IPS DF 6.9 (cell line): ENCODE data around the gene TRIM41.

Experiments used
- DNase-seq: peaks from one replicate; pipeline ENCODE4 v3.0.0-alpha.2; 2013; ENCODE audit warnings: low read depth, low spot score
- H3K27ac ChIP-seq: one replicate; pipeline ENCODE4 v1.5.1; 2013; ENCODE audit warnings: low read length, control low read depth
- H3K27me3 ChIP-seq: 2 replicates; pipeline ENCODE4 v1.6.1; 2013; ENCODE audit warnings: mild to moderate bottlenecking, low read length; ENCODE audit not compliant: control insufficient read depth, insufficient read depth
- H3K36me3 ChIP-seq: 2 replicates; pipeline ENCODE4 v1.6.1; 2013; ENCODE audit warnings: low read length; ENCODE audit not compliant: control insufficient read depth, insufficient read depth
- H3K4me1 ChIP-seq: 2 replicates; pipeline ENCODE4 v1.6.1; 2013; ENCODE audit warnings: low read length; ENCODE audit not compliant: control insufficient read depth, insufficient read depth
- H3K4me3 ChIP-seq: 2 replicates; pipeline ENCODE4 v1.5.1; 2013; ENCODE audit warnings: mild to moderate bottlenecking, low read length
- H3K9me3 ChIP-seq: 2 replicates; pipeline ENCODE4 v1.6.1; 2013; ENCODE audit warnings: low read length, inconsistent platforms; ENCODE audit not compliant: control insufficient read depth, insufficient read depth
- WGBS: extraction: QIAGEN DNeasy Blood & Tissue Kit; methylation state at CpG from one replicate; pipeline ENCODE4 v1.1.7; 2013; ENCODE audit warnings: mixed read lengths, missing lambda C conversion rate; ENCODE audit not compliant: insufficient read length, insufficient coverage; 5-methylcytosine and 5-hydroxymethylcytosine counted together

TRIM41 gene

GRCh38 chr5:181241393-181241975 is 18.4 kb downstream of the TRIM41 start:
- no peak overlapping the region for H3K27ac ChIP-seq
- no peak overlapping the region; the same call in 1 of the 2 replicates for H3K4me3 ChIP-seq
- peaks cover 56% of the 10 kb centered on the region for H3K36me3 ChIP-seq
- no peaks in the 10 kb centered on the region for H3K27me3 ChIP-seq
- H3K4me1 ChIP-seq: no peaks in the 10 kb centered on the region
- H3K9me3 ChIP-seq: no peaks in the 10 kb centered on the region
- DNase-seq: no peak
- no CpG with 5 or more reads among the region's 6 CpGs for WGBS

- H3K4me3 ChIP-seq: peak overlapping the region; percentile 93; the same call in 1 of the 2 replicates
- peaks cover 51% of the 10 kb centered on the region for H3K36me3 ChIP-seq
- DNase-seq: no peak
- no peaks in the 10 kb centered on the region for H3K9me3 ChIP-seq
- no peaks in the 10 kb centered on the region for H3K4me1 ChIP-seq
- H3K27me3 ChIP-seq: no peaks in the 10 kb centered on the region
- no CpG with 5 or more reads among the region's 6 CpGs for WGBS
- H3K27ac ChIP-seq: no peak overlapping the region
These were observed 19.0 kb downstream of the TRIM41 start for GRCh38 chr5:181242031-181242451.

- Histone ChIP-seq H3K4me3 (peak overlapping the region; percentile 93), H3K9me3 (no peaks in the 10 kb centered on the region), H3K27ac (no peak overlapping the region), H3K36me3 (peaks cover 41% of the 10 kb centered on the region), H3K27me3 (no peaks in the 10 kb centered on the region), H3K4me1 (no peaks in the 10 kb centered on the region)
- WGBS: no CpG with 5 or more reads among the region's 25 CpGs
- no peak for DNase-seq
These were observed 20.0 kb downstream of the TRIM41 start for GRCh38 chr5:181243018-181243563.

GRCh38 chr5:181243564-181244343 is 20.7 kb downstream of the TRIM41 start, which contains the start of gene RACK1:
RACK1 (minus strand) TSS chr5:181243906; CDS start chr5:181243800, 106 bp downstream.
- H3K4me1 ChIP-seq: no peaks in the 10 kb centered on the region
- H3K36me3 ChIP-seq: peaks cover 34% of the 10 kb centered on the region
- no peak within 1 kb of the TSS for H3K27ac ChIP-seq
- H3K27me3 ChIP-seq: no peaks in the 10 kb centered on the region
- no peak for DNase-seq
- H3K4me3 ChIP-seq: peak within 1 kb of the TSS; percentile 93
- H3K9me3 ChIP-seq: no peaks in the 10 kb centered on the region
- WGBS: no CpG with 5 or more reads among the region's 50 CpGs

- Histone ChIP-seq H3K4me1 (no peaks in the 10 kb centered on the region), H3K9me3 (no peaks in the 10 kb centered on the region), H3K27me3 (no peaks in the 10 kb centered on the region), H3K27ac (no peak overlapping the region), H3K36me3 (peaks cover 23% of the 10 kb centered on the region), H3K4me3 (peak overlapping the region; percentile 93)
- DNase-seq: no peak
- no CpG with 5 or more reads among the region's 34 CpGs for WGBS
These were observed 22.6 kb downstream of the TRIM41 start for GRCh38 chr5:181245427-181246275.

- Histone ChIP-seq H3K9me3 (no peaks in the 10 kb centered on the region), H3K4me3 (peak overlapping the region; percentile 93), H3K4me1 (no peaks in the 10 kb centered on the region), H3K27ac (no peak overlapping the region), H3K36me3 (peaks cover 15% of the 10 kb centered on the region), H3K27me3 (no peaks in the 10 kb centered on the region)
- DNase-seq: no peak
- WGBS: no CpG with 5 or more reads among the region's 55 CpGs
These were observed 23.4 kb downstream of the TRIM41 start for GRCh38 chr5:181246276-181247049.

- DNase-seq: no peak
- no peak overlapping the region for H3K27ac ChIP-seq
- WGBS: no CpG with 5 or more reads among the region's 4 CpGs
- no peaks in the 10 kb centered on the region for H3K9me3 ChIP-seq
- no peaks in the 10 kb centered on the region for H3K4me1 ChIP-seq
- peak overlapping the region; percentile 40; the same call in 1 of the 2 replicates for H3K4me3 ChIP-seq
- H3K27me3 ChIP-seq: no peaks in the 10 kb centered on the region
- H3K36me3 ChIP-seq: no peaks in the 10 kb centered on the region; the same call in 1 of the 2 replicates
These were observed 25.2 kb downstream of the TRIM41 start for GRCh38 chr5:181248277-181248676.

GRCh38 chr5:181255276-181255675 is 32.2 kb downstream of the TRIM41 start:
- H3K36me3 ChIP-seq: peaks cover 2% of the 10 kb centered on the region; the same call in 1 of the 2 replicates
- H3K4me1 ChIP-seq: peaks cover 2% of the 10 kb centered on the region; the same call in 1 of the 2 replicates
- H3K9me3 ChIP-seq: no peaks in the 10 kb centered on the region
- WGBS: no CpG with 5 or more reads among the region's 1 CpG
- no peaks in the 10 kb centered on the region for H3K27me3 ChIP-seq
- H3K4me3 ChIP-seq: no peak overlapping the region
- DNase-seq: no peak
- no peak overlapping the region for H3K27ac ChIP-seq

GRCh38 chr5:181255836-181256578 is 32.9 kb downstream of the TRIM41 start:
- no peak for DNase-seq
- Histone ChIP-seq H3K27ac (no peak overlapping the region), H3K9me3 (no peaks in the 10 kb centered on the region), H3K36me3 (peaks cover 2% of the 10 kb centered on the region; the same call in 1 of the 2 replicates), H3K27me3 (no peaks in the 10 kb centered on the region), H3K4me1 (peaks cover 2% of the 10 kb centered on the region; the same call in 1 of the 2 replicates), H3K4me3 (no peak overlapping the region)
- WGBS: no CpG with 5 or more reads among the region's 7 CpGs
